Kidney epithelial cell (primary cell): ENCODE measurements around the gene PKP1. TPM values are rescaled to one million over a fixed set of nuclear protein-coding genes. Genes with fewer than 3 reads are reported as not detected.
A peak's percentile ranks its signal among the peaks of the same experiment; 100 is the strongest.

ENCODE experiments used
- DNase-seq: peaks from one replicate; pipeline ENCODE4 v3.0.0-alpha.2; 2010; ENCODE audit warnings: low read depth
- H3K27me3 ChIP-seq: 2 replicates; pipeline ENCODE4 v1.6.0; 2011; ENCODE audit warnings: low read length; ENCODE audit not compliant: control insufficient read depth, insufficient read depth
- H3K36me3 ChIP-seq: 2 replicates; pipeline ENCODE4 v1.5.1; 2011; ENCODE audit warnings: low read length; ENCODE audit not compliant: control insufficient read depth, insufficient read depth
- H3K4me3 ChIP-seq: 2 replicates; pipeline ENCODE4 v1.5.1; 2011; ENCODE audit warnings: low read depth, mild to moderate bottlenecking, control low read depth, low read length
- total RNA-seq: library from RNA; depleted of rRNA; stranded (reverse); fragments of >200 nt; gene quantifications from 2 replicates; pipeline ENCODE4 v1.2.3, GENCODE V29; 2015
- TF ChIP-seq, protein P1 (sequence below): IDR thresholded peaks from 2 replicates; pipeline ENCODE4 v1.5.1; 2011; ENCODE audit warnings: mild to moderate bottlenecking, moderate library complexity, low read length, control low read depth, inconsistent platforms; ENCODE audit not compliant: insufficient read depth, poor library complexity, severe bottlenecking

The PKP1 gene
- total RNA-seq, 1 donor from 2014 or later = 8.7 TPM

DNA sequence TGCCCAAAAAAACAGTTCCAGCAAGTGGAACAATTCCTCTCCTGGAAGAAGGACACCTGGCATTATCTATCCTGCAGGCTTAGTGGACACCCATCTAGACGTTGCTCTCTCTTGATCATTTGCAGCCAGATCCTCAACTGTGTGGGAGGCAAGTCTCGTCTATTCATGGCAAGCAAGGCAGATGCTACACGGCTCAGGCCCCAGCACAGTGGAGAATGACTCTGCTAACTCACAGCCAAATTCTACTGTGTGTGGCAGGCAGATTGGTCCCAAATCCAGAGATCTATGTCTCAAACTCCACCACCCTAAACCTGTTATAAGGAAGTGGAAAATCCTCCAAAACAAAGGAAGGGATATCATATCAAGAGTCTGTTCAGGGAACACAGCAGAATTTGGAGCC is 87.2 kb downstream of the PKP1 start:
- Histone ChIP-seq H3K27me3 (peaks cover 46% of the 10 kb centered on the region), H3K4me3 (no peak overlapping the region), H3K36me3 (no peaks in the 10 kb centered on the region)
- DNase-seq = no peak
- TF ChIP-seq, protein P1, sequence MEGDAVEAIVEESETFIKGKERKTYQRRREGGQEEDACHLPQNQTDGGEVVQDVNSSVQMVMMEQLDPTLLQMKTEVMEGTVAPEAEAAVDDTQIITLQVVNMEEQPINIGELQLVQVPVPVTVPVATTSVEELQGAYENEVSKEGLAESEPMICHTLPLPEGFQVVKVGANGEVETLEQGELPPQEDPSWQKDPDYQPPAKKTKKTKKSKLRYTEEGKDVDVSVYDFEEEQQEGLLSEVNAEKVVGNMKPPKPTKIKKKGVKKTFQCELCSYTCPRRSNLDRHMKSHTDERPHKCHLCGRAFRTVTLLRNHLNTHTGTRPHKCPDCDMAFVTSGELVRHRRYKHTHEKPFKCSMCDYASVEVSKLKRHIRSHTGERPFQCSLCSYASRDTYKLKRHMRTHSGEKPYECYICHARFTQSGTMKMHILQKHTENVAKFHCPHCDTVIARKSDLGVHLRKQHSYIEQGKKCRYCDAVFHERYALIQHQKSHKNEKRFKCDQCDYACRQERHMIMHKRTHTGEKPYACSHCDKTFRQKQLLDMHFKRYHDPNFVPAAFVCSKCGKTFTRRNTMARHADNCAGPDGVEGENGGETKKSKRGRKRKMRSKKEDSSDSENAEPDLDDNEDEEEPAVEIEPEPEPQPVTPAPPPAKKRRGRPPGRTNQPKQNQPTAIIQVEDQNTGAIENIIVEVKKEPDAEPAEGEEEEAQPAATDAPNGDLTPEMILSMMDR = no peak

DNA sequence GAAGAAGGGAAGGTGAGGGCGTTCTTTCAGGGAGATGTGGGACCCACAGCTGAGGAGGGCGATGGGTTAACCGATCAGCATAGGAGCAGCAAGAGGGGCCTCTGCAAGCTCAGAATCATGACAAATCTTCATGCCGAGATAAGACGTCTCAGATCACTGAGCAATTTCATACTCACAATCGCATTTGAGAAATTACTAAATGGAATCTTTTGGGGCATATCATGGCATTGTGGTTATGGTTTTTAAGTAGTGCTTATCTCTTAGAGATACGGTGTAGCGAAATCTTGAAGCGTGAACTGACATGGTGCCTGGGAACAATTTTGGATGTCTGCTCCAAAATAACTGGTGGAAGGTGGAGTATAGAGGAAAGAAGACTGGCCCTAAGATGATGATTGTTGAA is 88.0 kb downstream of the PKP1 start:
- no peak for DNase-seq
- H3K27me3 ChIP-seq = peaks cover 46% of the 10 kb centered on the region
- TF ChIP-seq, protein P1 = no peak
- no peaks in the 10 kb centered on the region for H3K36me3 ChIP-seq
- no peak overlapping the region for H3K4me3 ChIP-seq

DNA sequence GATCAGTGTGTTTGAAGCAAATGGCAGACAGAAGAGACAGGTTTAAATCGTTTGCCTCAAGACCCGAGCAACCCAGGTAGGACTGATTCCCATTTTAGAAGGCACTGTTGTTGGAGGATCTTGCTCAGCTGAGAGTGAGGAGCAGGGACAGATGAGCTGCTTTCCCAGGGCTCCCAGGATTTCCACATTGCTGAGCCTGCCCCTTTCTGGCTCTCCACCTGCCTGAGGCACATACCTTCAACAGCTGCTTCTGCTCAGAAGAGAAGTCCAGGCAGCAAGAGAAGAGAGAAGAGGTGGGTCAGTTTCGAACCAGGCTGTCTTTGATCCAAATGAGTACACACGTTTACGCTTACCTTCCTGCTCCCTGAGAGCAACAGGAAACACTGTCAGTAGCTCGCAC is 88.5 kb downstream of the PKP1 start:
- Histone ChIP-seq H3K36me3 (no peaks in the 10 kb centered on the region), H3K27me3 (peaks cover 46% of the 10 kb centered on the region), H3K4me3 (no peak overlapping the region)
- no peak for DNase-seq
- TF ChIP-seq, protein P1 = no peak

DNA sequence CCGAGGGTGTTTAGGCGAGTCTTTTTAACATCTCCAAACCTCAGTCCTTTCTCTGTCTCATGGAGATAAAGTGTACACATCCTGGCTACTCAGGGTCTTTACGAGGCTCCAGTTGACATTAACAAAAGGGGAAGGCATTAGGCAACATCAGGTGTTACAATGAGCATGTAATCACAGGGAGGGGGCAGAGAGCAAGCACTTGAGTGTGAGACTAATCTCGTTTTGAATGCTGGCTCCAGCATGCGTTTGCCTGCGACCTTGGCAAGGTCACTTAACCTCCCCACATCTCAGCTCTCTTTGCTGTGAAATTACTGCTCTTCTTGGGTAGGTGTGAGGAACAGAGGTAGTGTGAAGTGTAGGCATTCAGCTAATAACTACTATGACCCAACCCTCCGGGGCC is 91.1 kb downstream of the PKP1 start:
- no peaks in the 10 kb centered on the region for H3K36me3 ChIP-seq
- H3K4me3 ChIP-seq = no peak overlapping the region
- H3K27me3 ChIP-seq = peaks cover 35% of the 10 kb centered on the region
- TF ChIP-seq, protein P1 = no peak
- DNase-seq = no peak

DNA sequence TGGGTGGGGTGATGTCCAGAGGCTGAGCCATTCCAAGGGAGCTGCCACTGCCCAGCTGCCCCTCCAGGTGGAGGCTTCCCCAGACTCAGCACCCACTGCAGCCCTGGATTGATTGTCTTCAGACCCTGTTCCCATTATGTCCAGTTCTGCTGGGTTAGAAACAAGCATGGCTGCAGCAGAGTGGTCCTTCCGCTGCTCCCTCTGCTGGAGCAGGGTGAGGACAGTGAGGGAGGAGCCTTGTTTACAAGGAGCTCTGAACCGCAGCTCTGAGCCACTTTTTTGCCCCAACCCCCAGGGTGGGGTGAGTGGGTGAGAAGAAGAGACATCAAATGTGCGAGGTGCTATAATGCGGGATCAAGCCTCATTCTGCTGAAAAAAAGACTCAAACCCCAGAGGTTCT is 91.9 kb downstream of the PKP1 start:
- H3K27me3 ChIP-seq = peaks cover 27% of the 10 kb centered on the region
- no peaks in the 10 kb centered on the region for H3K36me3 ChIP-seq
- DNase-seq = no peak
- H3K4me3 ChIP-seq = no peak overlapping the region
- TF ChIP-seq, protein P1 = peak; percentile 38

DNA sequence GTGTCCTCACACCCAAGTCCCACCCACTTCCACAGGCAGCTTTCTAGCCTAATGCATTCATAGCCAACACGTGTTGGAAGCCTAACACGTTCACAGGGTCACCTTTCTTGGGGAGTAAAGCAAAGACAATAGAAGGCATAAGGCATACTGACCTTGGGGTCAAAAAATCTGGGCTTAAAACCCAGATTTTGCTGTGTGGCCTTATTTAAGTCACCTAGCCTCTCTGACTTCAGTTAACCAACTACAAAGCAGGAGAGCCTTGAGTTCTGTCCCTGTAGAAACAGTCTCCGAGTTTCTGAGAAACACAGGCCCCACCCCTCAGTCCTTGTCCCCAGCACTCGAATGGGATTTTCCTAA is 92.8 kb downstream of the PKP1 start:
- Histone ChIP-seq H3K27me3 (peaks cover 23% of the 10 kb centered on the region), H3K36me3 (no peaks in the 10 kb centered on the region)
- TF ChIP-seq, protein P1 = no peak

More for the DNA sequence above, 92.8 kb downstream of the PKP1 start:
- DNase-seq = no peak
- no peak overlapping the region for H3K4me3 ChIP-seq
